HG02981 (cell line): ENCODE results near the gene REEP1.

Source experiments
- ATAC-seq: cut with Tn5 transposase; IDR thresholded peaks from one replicate; pipeline ENCODE4 v1.9.1; 2021; ENCODE audit warnings: mild to moderate bottlenecking, moderate library complexity; ENCODE audit not compliant: unreplicated experiment

The REEP1 gene

DNA sequence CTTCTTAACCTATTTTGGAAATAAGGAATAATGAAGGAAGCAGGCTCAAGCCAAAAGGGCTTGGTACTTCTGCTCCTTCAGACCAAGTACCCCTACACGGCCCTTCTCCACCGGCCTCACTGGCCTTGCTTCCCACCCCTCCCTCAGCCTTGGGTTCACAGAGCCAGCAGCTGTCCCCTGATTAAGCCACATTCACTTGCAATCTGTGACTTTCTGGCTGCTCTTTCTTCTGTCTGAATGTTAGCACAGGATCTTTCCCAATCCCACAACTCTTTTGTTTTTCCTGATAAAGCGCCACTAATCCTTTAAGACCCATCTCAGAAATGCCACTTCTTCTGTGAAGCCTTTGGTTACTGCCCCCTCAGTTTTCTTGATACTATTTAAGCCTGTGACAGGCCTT lies 52.4 kb downstream of the REEP1 start:
- ATAC-seq: no peak

- no peak for ATAC-seq
Observed at GRCh38 chr2:86284401-86284841, 53.0 kb downstream of the REEP1 start.

DNA sequence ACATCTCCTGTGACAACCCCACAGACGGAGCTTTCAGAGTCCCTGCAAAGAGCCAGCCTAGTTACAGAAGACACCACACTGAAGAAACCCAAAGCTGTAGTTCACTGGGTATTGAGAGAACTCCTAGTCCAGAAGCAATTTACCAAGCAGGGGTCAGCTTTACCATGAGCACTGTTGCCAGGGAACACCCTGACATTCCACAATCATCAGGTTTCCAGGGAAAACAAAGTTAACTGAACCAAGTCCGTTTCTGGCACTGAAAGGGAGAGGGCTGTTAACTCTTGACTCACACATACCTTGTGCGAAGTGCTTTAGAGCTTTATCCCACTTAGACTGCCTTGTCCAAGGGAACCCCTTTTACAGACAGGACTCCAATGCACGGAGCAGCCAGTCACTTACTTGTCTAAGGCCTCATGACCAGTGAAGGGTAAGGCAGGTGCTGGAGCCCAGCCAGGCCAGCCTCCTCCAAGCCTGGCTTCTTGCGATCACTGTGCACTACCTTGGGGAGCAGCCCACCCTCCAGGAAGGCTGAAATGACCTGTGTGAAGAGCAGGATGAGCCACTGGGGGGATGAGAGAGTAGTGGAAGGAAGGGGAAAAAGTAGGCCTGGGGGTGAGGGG lies 53.9 kb downstream of the REEP1 start:
- ATAC-seq: no peak

DNA sequence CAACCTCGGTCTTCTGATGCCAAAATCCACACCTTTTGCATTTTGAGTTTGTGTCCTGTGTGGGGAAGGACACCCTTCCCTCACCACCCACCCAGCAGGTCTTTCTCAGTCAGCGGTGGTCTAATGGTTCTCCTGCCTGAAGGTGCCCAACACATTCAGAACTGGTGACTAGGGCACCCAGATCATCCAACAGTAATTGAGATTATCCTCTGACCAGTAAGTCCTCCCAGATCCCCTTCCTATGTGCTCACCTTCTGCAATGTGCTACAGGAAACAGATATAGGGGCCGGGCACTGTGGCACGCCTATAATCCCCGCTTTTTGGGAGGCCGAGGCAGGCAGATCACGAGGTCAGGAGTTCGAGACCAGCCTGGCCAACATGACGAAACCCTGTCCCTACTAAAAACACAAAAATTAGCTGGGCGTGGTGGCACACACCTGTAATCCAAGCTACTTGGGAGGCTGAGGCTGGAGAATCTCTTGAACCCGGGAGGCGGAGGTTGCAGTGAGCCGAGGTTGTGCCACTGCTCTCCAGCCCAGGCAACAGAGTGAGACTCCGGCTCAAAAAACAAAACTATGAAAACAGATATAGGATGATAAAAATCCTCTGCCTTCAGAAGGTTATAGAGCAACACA lies 56.2 kb downstream of the REEP1 start:
- ATAC-seq: no peak

DNA sequence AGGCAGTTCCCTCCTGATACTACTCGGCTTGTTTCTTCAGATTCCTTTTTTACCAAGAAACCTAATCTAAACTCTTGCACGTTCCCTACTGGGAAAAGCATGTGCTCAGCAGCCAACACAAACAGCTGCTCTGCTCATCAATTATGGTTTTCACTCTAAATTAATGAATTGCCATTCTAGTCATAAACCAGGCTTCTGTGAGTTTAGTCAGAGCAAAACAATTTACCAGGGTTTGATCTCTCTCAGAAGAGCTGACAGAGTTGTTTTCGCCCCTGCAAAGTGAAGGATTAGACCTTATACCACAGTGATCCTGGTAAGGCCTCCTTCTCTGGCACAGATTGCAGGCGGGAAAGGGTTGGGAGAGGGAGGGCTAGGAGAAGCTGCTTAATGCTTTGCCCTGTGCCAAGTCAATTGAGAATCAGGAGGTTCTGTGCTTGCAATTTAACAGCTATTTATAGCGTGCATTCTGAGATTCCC lies 57.2 kb downstream of the REEP1 start:
- ATAC-seq: no peak

DNA sequence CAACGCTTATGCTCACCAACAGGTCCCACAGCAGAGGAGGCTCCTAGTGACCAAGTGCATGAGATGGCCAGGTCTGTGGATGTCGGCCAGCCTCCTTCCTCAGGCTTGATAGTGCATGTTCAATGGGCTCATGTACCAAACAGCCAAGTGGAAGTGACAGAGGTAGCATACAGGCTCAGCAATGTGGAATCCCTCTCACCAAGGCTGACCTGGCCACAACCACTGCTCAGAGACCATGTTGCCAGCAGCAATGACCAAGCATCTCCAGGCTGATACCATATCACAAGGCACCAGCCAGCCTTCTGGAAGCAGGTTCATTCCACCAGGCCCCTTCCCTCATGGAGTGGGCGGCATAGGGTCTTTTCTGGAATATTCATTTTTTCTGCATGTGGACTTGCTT lies 61.5 kb downstream of the REEP1 start:
- no peak for ATAC-seq

DNA sequence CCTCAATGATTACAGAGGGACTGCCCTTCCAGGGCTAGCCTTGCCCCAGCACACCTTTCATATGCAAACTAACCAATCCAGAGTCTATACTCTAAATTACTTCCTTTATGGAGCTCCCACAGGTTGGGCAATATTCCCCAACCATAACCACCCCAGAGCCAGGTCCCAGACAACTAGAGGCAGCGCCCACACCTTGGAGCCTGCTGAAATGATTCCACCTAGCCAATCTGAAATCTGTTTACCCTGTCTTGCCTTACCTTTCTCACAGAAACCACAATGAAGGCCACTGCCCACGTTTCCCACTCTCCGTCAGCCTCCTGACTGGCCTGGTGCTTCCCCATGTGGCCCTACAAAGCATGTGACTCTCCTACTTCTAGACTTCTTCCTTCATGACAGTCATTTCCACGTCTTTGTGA lies 62.0 kb downstream of the REEP1 start:
- ATAC-seq: no peak

GRCh38 chr2:86274918-86275275 lies 62.5 kb downstream of the REEP1 start:
- ATAC-seq: no peak

GRCh38 chr2:86274265-86274917 lies 63.0 kb downstream of the REEP1 start:
- peak; percentile 58 for ATAC-seq

GRCh38 chr2:86272111-86272510 lies 65.3 kb downstream of the REEP1 start:
- no peak for ATAC-seq

GRCh38 chr2:86271248-86271647 lies 66.2 kb downstream of the REEP1 start:
- ATAC-seq: no peak

DNA sequence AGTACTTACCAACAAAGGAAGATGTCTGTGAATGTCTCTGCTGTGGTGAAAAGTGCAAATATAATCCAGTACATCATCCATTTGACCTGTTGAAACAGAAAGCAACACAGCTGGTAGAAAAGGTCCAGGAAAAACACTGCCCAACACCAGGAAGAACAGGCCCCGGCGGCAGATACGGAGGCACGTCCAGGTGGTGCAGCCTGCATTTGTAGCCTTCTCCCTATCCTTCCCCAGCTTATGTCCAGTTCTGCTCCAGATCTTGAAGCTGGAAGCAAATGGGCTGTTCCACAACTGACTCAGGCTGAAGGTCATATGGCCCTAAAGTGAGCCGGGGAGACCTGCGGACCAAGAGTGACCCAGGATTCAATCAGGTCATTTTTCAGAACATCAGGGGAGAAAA lies 73.5 kb downstream of the REEP1 start:
- no peak for ATAC-seq

DNA sequence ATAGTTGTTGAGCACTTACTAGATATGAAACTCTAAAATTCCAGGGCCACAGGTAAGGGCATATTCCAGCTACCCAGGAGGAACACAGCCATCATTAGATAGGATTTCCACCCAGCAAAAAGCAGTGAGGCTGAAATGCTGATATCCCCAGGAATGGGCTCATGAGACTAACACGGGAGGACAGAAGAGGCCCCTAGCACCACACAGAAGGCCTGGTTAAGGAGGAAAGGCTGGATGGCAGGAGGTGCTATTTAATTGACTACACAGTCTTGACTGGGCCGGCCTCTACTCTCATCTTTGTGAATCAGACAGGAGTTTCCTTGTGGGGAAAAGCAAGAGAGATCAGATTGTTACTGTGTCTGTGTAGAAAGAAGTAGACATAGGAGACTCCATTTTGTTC lies 76.4 kb downstream of the REEP1 start:
- ATAC-seq: no peak

DNA sequence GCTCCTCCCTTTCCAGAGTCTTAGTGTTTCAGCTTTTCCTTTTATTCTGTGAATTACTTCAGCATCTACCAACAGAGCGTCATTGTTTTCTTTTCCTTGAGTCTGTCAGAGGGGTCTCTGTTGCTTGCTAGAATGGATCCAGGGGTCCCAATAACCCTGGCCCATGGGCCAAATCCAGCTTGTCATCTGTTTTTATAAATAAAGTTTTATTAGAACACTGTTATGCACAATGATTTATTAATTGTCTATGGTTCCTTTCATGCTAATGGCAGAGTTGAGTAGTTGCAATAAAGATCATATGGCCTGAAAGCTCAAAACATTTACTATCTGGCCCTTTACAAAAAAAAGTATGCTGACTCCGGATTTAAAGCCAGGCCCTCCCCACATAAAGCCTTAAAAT lies 79.3 kb downstream of the REEP1 start:
- no peak for ATAC-seq

- no peak for ATAC-seq
Observed at GRCh38 chr2:86256982-86257381, 80.4 kb downstream of the REEP1 start.

DNA sequence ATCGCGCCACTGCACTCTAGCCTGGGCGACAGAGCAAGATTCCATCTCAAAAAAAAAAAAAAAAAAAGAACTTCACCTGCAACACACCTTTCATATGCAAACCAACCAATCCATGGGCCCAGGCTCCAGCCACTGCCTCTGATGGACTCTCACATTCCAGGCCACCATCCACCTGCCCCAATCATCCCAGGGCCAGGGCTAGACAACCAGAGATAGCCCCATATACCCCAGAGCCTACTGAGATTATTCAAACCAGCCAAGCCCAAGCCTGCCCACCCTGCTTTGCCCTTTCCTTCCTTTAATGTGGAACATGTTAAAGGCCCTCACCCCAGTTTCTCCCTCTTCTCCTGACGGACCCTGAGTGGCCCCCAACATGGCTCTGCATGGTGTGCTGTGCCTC lies 81.1 kb downstream of the REEP1 start:
- ATAC-seq: no peak

DNA sequence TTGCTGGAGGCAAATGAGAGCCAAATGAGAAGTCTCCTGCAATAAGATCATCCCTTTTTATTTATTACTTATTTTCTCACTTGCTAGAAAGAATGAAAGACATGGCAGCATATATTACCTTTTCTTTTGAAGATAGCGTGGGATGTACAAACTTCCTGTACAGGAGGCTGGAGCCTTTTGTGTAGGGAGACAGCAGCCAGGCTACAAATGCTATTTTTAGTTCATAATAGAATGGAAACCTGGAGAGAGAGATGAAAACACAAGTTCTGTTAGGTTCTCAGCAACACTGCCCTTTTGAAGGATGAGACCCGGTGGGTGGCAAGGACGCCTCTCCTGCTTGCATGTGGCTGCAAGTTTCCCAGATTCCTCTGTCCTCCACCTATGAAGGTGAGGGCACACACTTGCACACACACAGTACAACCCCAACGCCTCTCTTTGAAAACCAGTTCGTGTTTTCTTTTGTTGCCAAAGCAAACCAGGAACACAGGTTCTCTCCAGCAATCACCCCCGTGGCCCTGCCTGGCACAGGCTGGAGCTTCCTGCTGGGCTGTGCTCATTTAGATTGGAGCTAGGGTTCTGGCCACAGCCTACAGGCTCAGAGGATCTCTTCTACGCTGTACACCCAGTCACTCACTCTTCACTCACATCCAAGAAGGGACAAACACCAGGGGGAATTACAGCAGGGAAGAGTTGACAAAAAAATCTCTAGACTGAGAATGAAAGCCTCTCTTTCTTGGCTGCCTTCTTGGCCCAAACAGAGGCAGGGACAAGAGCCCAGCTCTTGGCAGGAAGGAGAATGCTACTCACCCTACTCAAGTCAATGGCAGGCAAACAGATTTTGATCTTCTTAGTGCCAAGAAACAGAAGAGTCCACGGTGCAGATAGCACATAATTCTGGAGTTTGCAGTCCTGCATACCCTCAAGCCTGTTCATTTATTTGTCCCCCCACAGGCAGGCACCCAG lies 82.6 kb downstream of the REEP1 start:
- ATAC-seq: no peak

DNA sequence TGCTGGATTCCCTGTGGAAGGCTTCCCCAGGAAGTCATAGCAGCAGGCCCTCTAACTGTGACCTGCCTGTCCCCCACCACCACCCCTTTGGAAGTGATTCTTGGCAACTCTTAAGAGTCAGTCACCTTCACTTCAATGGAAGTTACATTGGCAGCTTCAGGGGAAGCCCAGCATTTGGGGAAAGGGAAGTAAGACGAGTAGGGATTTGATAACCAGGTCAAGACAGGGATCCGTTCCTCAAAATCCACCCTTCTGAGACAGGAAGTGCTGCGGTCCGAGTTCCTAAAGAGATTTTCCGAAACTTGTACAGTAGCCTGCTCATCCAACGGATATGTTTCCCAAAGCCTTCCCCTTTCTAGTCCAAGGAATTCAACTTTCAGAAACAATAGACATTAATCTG lies 84.0 kb downstream of the REEP1 start:
- ATAC-seq: no peak

DNA sequence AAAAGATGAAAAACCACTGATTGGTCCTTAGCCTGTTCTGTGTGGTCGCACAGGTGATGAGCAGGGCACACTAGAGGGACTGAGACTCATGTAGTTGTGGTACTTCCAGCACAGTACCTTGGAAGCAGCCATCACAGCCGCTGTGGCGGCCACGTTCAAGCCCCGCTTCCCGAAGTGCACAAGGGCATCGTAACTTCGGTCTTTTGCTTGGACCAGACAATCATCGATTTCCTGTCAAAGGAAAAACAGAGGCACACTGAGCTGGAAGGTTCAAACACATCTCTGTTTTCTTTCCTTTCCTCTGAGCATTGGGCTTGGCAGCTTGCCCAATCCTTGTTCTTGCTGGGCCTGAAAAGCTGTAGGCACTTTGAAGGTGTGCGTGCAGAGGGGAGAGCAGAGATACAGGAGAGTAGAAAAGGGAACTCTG lies 85.6 kb downstream of the REEP1 start:
- ATAC-seq: no peak

GRCh38 chr2:86249579-86250391 lies 87.6 kb downstream of the REEP1 start:
- ATAC-seq: peak; percentile 66
